AG09319 (cell line): ENCODE data around the gene ACACA.
"Not testable (repeated sequence)": the region's sequence is repeated elsewhere in the genome, so short reads cannot be mapped to it uniquely, and the experiment has no call there.

ENCODE experiments used
- DNase-seq: peaks from one replicate; pipeline ENCODE4 v3.0.0-alpha.2; 2010; ENCODE audit warnings: low read depth; ENCODE audit errors: extremely low read depth
- CTCF ChIP-seq: IDR thresholded peaks from 2 replicates; pipeline ENCODE4 v1.5.1; 2011; ENCODE audit warnings: low read depth, mild to moderate bottlenecking, inconsistent platforms, low read length, moderate library complexity

ACACA gene

GRCh38 chr17:37144075-37144701 is 262.4 kb downstream of the ACACA start:
- TF ChIP-seq CTCF, result no peak
- no peak for DNase-seq

- not testable (repeated sequence) for DNase-seq
Observed at GRCh38 chr17:37143558-37143957, 263.1 kb downstream of the ACACA start.

- DNase-seq, result no peak
Observed at GRCh38 chr17:37142294-37142896, 264.2 kb downstream of the ACACA start.

GRCh38 chr17:37138571-37139120 is 268.0 kb downstream of the ACACA start:
- DNase-seq, result no peak
- TF ChIP-seq CTCF, result no peak

More at GRCh38 chr17:37142294-37142896, 264.2 kb downstream of the ACACA start:
- TF ChIP-seq CTCF, result no peak

- TF ChIP-seq CTCF, result no peak
- DNase-seq, result no peak
Observed at GRCh38 chr17:37137906-37138514, 268.6 kb downstream of the ACACA start.

GRCh38 chr17:37137070-37137610 is 269.5 kb downstream of the ACACA start:
- no peak for DNase-seq
- no peak for TF ChIP-seq CTCF

GRCh38 chr17:37135576-37135975 is 271.1 kb downstream of the ACACA start:
- DNase-seq, result no peak
- TF ChIP-seq CTCF, result no peak
